Vagina (tissue), 2 donors: Measurements from ENCODE around the gene FHIT.

Source experiments
- CTCF ChIP-seq, 3 experiments: fragments of 450-650 bp in 2 of 3; fragments of 200-600 bp in 1 of 3; sonication (generic) in 1 of 3; IDR thresholded peaks; one replicate each; pipeline ENCODE4 v1.5.1; 2017 to 2019; ENCODE audit warnings: antibody characterized with exemption in 3 of 3, mild to moderate bottlenecking in 2 of 3, moderate library complexity in 2 of 3
- POLR2A ChIP-seq, 2 donors: fragments of 450-650 bp; IDR thresholded peaks; one replicate each; pipeline ENCODE4 v1.6.1; 2017; ENCODE audit warnings: antibody characterized with exemption in 2 of 2, mild to moderate bottlenecking in 2 of 2, moderate library complexity in 2 of 2
- POLR2AphosphoS5 ChIP-seq, 2 donors: sonication (generic); formaldehyde crosslinking; IDR thresholded peaks; one replicate each; pipeline ENCODE4 v1.9.0; 2017; ENCODE audit warnings: antibody characterized with exemption in 2 of 2, mild to moderate bottlenecking in 2 of 2, low read depth in 1 of 2; ENCODE audit not compliant: insufficient read depth in 1 of 2

- no peak for TF ChIP-seq CTCF (IDR thresholded peaks at IDR 0.05)
- TF ChIP-seq POLR2A (IDR thresholded peaks at IDR 0.05) = no peak
- TF ChIP-seq POLR2AphosphoS5 (IDR thresholded peaks at IDR 0.05; ENCODE audit: insufficient read depth in 1 of 2, low read depth in 1 of 2) = no peak
These were observed 1454.8 kb downstream of the FHIT start for GRCh38 chr3:59796456-59796855.
